Activated CD8-positive, alpha-beta T cell treated with anti-CD3 and anti-CD28 coated beads, Interleukin-2, amount 10 ng/mL, durations not matched to agents 7 days and 5 days (primary cell): Measurements from ENCODE around the gene RETREG3. TPM values are rescaled to one million over a fixed set of nuclear protein-coding genes. Genes with fewer than 3 reads are reported as not detected.

Experiments
- ATAC-seq: fragments of 150-1000 bp; cut with Tn5 transposase; one replicate; pipeline ENCODE4 v1.10.0; 2021; ENCODE audit warnings: moderate library complexity
- CTCF ChIA-PET: fragments of 350-600 bp; sonication (Branson Sonifier 250); formaldehyde crosslinking; loops from one replicate; lab custom pipeline; 2021; ENCODE audit warnings: antibody characterized with exemption; lab: Charles Lee
- POLR2A ChIA-PET: fragments of 350-600 bp; sonication (Branson Sonifier 250); formaldehyde crosslinking; loops from one replicate; lab custom pipeline; 2021; ENCODE audit warnings: antibody characterized with exemption; lab: Charles Lee
- DNase-seq: peaks from one replicate; pipeline ENCODE4 v3.0.0-alpha.2; 2020
- H3K27ac Mint-ChIP-seq: one replicate; pipeline ENCODE4 v1.8.0; 2021; ENCODE audit warnings: mild to moderate bottlenecking, mixed read lengths
- H3K27me3 Mint-ChIP-seq: one replicate; pipeline ENCODE4 v1.8.0; 2021; ENCODE audit warnings: low read depth, mixed read lengths
- H3K36me3 Mint-ChIP-seq: one replicate; pipeline ENCODE4 v1.8.0; 2021; ENCODE audit warnings: low read depth, mixed read lengths
- H3K4me1 Mint-ChIP-seq: one replicate; pipeline ENCODE4 v1.8.0; 2021; ENCODE audit warnings: low read depth, mixed read lengths
- H3K4me3 Mint-ChIP-seq: one replicate; pipeline ENCODE4 v1.8.0; 2021; ENCODE audit warnings: mild to moderate bottlenecking, mixed read lengths
- H3K9me3 Mint-ChIP-seq: one replicate; pipeline ENCODE4 v1.8.0; 2022; ENCODE audit warnings: mixed read lengths; ENCODE audit not compliant: insufficient read depth
- total RNA-seq, 2 experiments: library from RNA; stranded (reverse); gene quantifications; one replicate each; pipeline ENCODE4 v1.2.3, GENCODE V29; 2021

RETREG3 gene
- total RNA-seq, 2 experiments from 2014 or later: 53.6 to 54.7 TPM

GRCh38 chr17:42568341-42569111, 40.6 kb downstream of the RETREG3 start:
- Mint-ChIP-seq H3K36me3 (peaks cover 83% of the 10 kb centered on the region), H3K9me3 (no peaks in the 10 kb centered on the region), H3K4me3 (peak overlapping the region; percentile 85), H3K27me3 (no peaks in the 10 kb centered on the region), H3K4me1 (peaks cover 63% of the 10 kb centered on the region), H3K27ac (peak overlapping the region; percentile 68)
- POLR2A ChIA-PET: interaction anchor here (0.8 to 4.1 kb wide), 3 partner anchors 9 to 38 kb away, joined by 4 to 47 read pairs (median 5); partner anchors contain the start of gene PSMC3IP
- CTCF ChIA-PET: interaction anchor here (1.2 to 6.0 kb wide), 4 partner anchors 9 to 115 kb away, joined by 3 to 57 read pairs (median 5); partner anchors contain the start of genes PSMC3IP, RETREG3 and TUBG1
- ATAC-seq: no peak
- no peak for DNase-seq

DNA sequence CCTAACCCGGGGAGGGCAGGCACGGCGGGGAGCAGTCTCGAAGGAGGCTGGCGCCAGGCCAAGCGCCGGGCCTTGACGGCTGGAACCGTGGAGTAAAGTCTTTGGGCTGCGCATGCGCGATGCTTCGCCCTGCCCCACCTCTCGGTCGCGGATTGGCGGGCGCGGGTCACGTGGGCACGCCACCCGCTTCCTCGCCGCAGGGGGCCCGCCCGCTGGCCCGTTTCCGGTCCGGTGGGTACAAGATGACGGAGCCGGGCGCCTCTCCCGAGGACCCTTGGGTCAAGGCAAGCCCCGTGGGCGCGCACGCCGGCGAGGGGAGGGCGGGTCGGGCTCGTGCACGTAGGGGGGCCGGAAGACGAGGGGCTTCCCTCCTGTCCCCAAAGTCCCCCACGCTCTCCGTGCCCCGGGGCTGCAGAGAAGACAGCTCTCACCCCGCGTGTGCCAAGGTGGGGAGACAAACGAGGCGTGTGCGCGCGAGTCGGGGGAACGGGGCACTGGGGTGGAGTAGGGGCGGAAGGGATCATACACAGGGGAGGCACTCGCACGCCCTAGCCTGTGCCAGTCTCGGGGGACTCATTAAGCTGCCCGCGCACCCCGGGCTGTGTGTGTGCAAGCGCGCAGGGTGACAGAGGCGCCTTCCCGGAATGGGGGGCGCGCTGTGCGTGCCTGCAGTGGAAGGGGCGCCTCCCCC, 42.1 kb downstream of the RETREG3 start, which contains the start of gene MLX:
Gene MLX, plus strand, starts transcription at position 218 of the 691 bp plus-strand sequence. Its CDS starts 25 bp downstream, at position 243.
- Mint-ChIP-seq H3K4me3 (peak within 1 kb of the TSS; percentile 85), H3K27ac (peak within 1 kb of the TSS; percentile 98), H3K36me3 (peaks cover 79% of the 10 kb centered on the region), H3K27me3 (no peaks in the 10 kb centered on the region), H3K9me3 (no peaks in the 10 kb centered on the region), H3K4me1 (peaks cover 64% of the 10 kb centered on the region)
- DNase-seq (peak; percentile 93), ATAC-seq (peak; percentile 75)
- ChIA-PET POLR2A (interaction anchor here (0.6 to 4.1 kb wide), 10 partner anchors 10 to 794 kb away, joined by 3 to 47 read pairs (median 4); partner anchors contain the start of gene PSMC3IP), CTCF (interaction anchor here (0.7 to 6.0 kb wide), 8 partner anchors 10 to 196 kb away, joined by 3 to 57 read pairs (median 4); partner anchors contain the start of genes NAGLU, PSMC3IP, RETREG3 and TUBG1)

- H3K9me3 Mint-ChIP-seq: no peaks in the 10 kb centered on the region
- CTCF ChIA-PET: interaction anchor here (1.9 to 6.0 kb wide), 2 partner anchors 11 to 117 kb away, joined by 5 to 57 read pairs; partner anchors contain the start of gene PSMC3IP
- DNase-seq (no peak), ATAC-seq (no peak)
- POLR2A ChIA-PET: interaction anchor here (0.6 to 4.1 kb wide), 8 partner anchors 9 to 207 kb away, joined by 3 to 47 read pairs (median 3); partner anchors contain the start of genes PSMC3IP and RETREG3
- no peaks in the 10 kb centered on the region for H3K27me3 Mint-ChIP-seq
- H3K27ac Mint-ChIP-seq: peak overlapping the region; percentile 98
- H3K4me1 Mint-ChIP-seq: peaks cover 66% of the 10 kb centered on the region
- peak overlapping the region; percentile 85 for H3K4me3 Mint-ChIP-seq
- H3K36me3 Mint-ChIP-seq: peaks cover 72% of the 10 kb centered on the region
Measured at GRCh38 chr17:42566215-42566882, 42.8 kb downstream of the RETREG3 start.

DNA sequence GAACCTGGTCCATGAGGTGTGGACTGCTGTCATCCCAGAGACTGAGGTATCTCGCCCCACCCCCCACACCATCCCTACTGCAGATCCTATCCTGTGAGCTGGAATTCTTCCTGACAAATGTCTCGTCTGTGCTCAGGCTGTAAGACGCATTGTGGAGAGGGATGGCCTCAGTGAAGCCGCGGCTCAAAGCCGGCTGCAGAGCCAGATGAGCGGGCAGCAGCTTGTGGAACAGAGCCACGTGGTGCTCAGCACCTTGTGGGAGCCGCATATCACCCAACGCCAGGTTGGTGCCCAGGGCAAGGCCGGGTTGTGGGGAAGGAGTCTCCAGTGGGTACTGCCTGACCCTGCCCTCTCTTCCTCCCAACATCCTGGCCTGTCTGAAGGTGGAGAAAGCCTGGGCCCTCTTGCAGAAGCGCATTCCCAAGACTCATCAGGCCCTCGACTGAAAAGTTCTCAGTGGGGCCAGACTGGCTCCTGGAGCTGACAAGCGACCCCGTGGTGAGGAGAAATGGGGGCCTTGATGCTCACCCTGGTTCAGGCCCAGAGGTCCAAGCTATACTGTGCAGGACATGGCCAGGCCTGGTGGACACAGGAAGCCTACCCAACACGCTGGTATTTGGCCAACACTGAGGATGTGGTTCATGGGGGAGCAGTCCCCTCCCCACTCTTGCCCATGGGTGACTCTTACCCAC, 43.5 kb downstream of the RETREG3 start:
- DNase-seq (no peak), ATAC-seq (no peak)
- Mint-ChIP-seq H3K4me1 (peaks cover 64% of the 10 kb centered on the region), H3K27me3 (no peaks in the 10 kb centered on the region), H3K27ac (peak overlapping the region; percentile 98), H3K4me3 (no peak overlapping the region), H3K36me3 (peaks cover 65% of the 10 kb centered on the region), H3K9me3 (no peaks in the 10 kb centered on the region)
- ChIA-PET CTCF (interaction anchor here (6.0 kb wide), 1 partner anchor 12 kb away, joined by 57 read pairs; the partner anchor contains the start of gene PSMC3IP), POLR2A (interaction anchor here (0.6 to 2.4 kb wide), 4 partner anchors 9 to 43 kb away, joined by 3 to 8 read pairs (median 3); partner anchors contain the start of gene RETREG3)

- peaks cover 60% of the 10 kb centered on the region for H3K36me3 Mint-ChIP-seq
- CTCF ChIA-PET: interaction anchor here (6.0 kb wide), 1 partner anchor 12 kb away, joined by 57 read pairs; the partner anchor contains the start of gene PSMC3IP
- H3K4me3 Mint-ChIP-seq: peak overlapping the region; percentile 40
- no peaks in the 10 kb centered on the region for H3K9me3 Mint-ChIP-seq
- DNase-seq (no peak), ATAC-seq (no peak)
- no peaks in the 10 kb centered on the region for H3K27me3 Mint-ChIP-seq
- peaks cover 65% of the 10 kb centered on the region for H3K4me1 Mint-ChIP-seq
- POLR2A ChIA-PET: interaction anchor here (0.8 to 1.5 kb wide), 4 partner anchors 12 to 259 kb away, joined by 3 to 7 read pairs (median 3); partner anchors contain the start of genes BECN1, PSMC3IP and TUBG1
- peak overlapping the region; percentile 20 for H3K27ac Mint-ChIP-seq
Measured at GRCh38 chr17:42564815-42565522, 44.2 kb downstream of the RETREG3 start.

DNA sequence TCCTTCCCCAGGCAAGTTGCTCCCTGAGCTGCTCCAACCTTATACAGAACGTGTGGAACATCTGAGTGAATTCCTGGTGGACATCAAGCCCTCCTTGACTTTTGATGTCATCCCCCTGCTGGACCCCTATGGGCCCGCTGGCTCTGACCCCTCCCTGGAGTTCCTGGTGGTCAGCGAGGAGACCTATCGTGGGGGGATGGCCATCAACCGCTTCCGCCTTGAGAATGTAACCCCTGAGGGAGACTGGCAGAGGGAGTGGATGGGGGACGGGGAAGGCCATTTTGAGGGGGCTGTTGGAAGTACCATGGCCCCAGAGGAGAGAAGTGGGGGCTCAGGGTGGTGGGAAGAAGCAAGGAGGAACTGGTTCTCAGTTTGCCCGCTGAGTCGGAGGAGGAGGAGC, 45.2 kb downstream of the RETREG3 start:
- Mint-ChIP-seq H3K4me3 (peak overlapping the region; percentile 94), H3K36me3 (peaks cover 50% of the 10 kb centered on the region), H3K27ac (peak overlapping the region; percentile 66), H3K27me3 (no peaks in the 10 kb centered on the region), H3K9me3 (no peaks in the 10 kb centered on the region), H3K4me1 (peaks cover 59% of the 10 kb centered on the region)
- POLR2A ChIA-PET: interaction anchor here (0.8 to 1.5 kb wide), 4 partner anchors 13 to 261 kb away, joined by 3 to 7 read pairs (median 3); partner anchors contain the start of genes BECN1, PSMC3IP and TUBG1
- CTCF ChIA-PET: interaction anchor here (1.3 to 6.0 kb wide), 2 partner anchors 13 to 199 kb away, joined by 5 to 57 read pairs; partner anchors contain the start of gene PSMC3IP
- no peak for DNase-seq
- no peak for ATAC-seq

DNA sequence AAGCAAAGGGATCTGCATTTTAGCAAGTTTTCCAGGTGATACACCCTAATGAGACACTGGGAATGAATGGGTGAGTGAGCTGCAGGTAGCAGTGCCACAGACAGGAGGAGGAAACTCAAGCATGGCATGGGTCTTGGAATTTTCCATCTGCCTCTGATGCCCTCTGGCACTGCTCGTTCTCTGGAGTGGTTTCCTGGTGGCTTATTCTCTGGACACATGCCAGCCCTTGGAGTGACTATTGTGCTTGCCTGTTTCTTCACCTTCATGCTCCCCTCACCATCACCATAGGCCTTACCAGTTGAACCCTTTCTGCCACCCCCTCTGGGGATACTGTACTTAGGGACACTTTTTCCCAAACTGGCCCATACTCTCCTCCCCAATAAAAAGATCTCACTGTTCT, 45.6 kb downstream of the RETREG3 start:
- no peak for ATAC-seq
- H3K4me3 Mint-ChIP-seq: peak overlapping the region; percentile 94
- H3K4me1 Mint-ChIP-seq: peaks cover 55% of the 10 kb centered on the region
- no peaks in the 10 kb centered on the region for H3K9me3 Mint-ChIP-seq
- ChIA-PET POLR2A (interaction anchor here (1.1 kb wide), 1 partner anchor 9 kb away, joined by 4 read pairs; no protein-coding TSS in a partner anchor), CTCF (interaction anchor here (1.3 to 6.0 kb wide), 2 partner anchors 14 to 200 kb away, joined by 5 to 57 read pairs; partner anchors contain the start of gene PSMC3IP)
- H3K36me3 Mint-ChIP-seq: peaks cover 46% of the 10 kb centered on the region
- H3K27me3 Mint-ChIP-seq: no peaks in the 10 kb centered on the region
- H3K27ac Mint-ChIP-seq: peak overlapping the region; percentile 66
- DNase-seq: no peak

GRCh38 chr17:42563143-42563509, 46.0 kb downstream of the RETREG3 start:
- H3K4me1 Mint-ChIP-seq: peaks cover 52% of the 10 kb centered on the region
- no peaks in the 10 kb centered on the region for H3K27me3 Mint-ChIP-seq

DNA sequence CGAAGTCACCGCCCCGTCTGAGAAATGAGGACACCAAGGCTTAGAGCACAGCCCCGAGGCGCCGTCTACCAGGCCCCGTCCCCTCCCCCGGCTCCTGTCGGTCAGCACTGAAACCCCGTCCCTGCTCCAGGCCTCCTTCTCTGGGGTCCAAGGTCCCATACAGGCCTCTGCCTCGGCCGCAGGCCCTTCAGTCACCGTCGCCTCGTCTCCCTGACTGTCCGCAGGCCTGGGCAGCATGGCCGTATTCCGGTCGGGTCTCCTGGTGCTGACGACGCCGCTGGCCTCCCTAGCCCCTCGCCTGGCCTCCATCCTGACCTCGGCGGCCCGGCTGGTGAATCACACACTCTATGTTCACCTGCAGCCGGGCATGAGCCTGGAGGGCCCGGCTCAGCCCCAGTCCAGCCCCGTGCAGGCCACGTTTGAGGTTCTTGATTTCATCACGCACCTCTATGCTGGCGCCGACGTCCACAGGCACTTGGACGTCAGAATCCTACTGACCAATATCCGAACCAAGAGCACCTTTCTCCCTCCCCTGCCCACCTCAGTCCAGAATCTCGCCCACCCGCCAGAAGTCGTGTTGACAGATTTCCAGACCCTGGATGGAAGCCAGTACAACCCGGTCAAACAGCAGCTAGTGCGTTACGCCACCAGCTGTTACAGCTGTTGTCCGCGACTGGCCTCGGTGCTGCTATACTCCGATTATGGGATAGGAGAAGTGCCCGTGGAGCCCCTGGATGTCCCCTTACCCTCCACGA, 46.6 kb downstream of the RETREG3 start:
- H3K36me3 Mint-ChIP-seq: peaks cover 41% of the 10 kb centered on the region
- peak overlapping the region; percentile 92 for H3K27ac Mint-ChIP-seq
- no peaks in the 10 kb centered on the region for H3K27me3 Mint-ChIP-seq
- peak; percentile 14 for ATAC-seq
- CTCF ChIA-PET: no interaction called here
- DNase-seq: no peak
- H3K4me1 Mint-ChIP-seq: peaks cover 47% of the 10 kb centered on the region
- H3K4me3 Mint-ChIP-seq: peak overlapping the region; percentile 94
- no peaks in the 10 kb centered on the region for H3K9me3 Mint-ChIP-seq
- POLR2A ChIA-PET: interaction anchor here (0.6 to 1.1 kb wide), 3 partner anchors 8 to 271 kb away, joined by 3 to 4 read pairs (median 3); no protein-coding TSS in a partner anchor

More at GRCh38 chr17:42563143-42563509, 46.0 kb downstream of the RETREG3 start:
- H3K9me3 Mint-ChIP-seq: no peaks in the 10 kb centered on the region
- H3K4me3 Mint-ChIP-seq: peak overlapping the region; percentile 94
- no peak for ATAC-seq
- peaks cover 45% of the 10 kb centered on the region for H3K36me3 Mint-ChIP-seq
- POLR2A ChIA-PET: interaction anchor here (1.1 kb wide), 1 partner anchor 8 kb away, joined by 4 read pairs; no protein-coding TSS in a partner anchor
- no peak for DNase-seq
- H3K27ac Mint-ChIP-seq: peak overlapping the region; percentile 92
- CTCF ChIA-PET: no interaction called here
